Limb (tissue), 2 donors: Measurements from ENCODE around the gene LMAN2.
"Not testable (repeated sequence)": the region's sequence is repeated elsewhere in the genome, so short reads cannot be mapped to it uniquely, and the experiment has no call there.

Experiments used
- DNase-seq, 2 donors: peaks; one replicate each; pipeline ENCODE4 v3.0.0-alpha.2; 2016; ENCODE audit errors: extremely low spot score in 2 of 2

Gene LMAN2

GRCh38 chr5:177378884-177379883 is 27.7 kb upstream of the LMAN2 start:
- no peak for DNase-seq

DNA sequence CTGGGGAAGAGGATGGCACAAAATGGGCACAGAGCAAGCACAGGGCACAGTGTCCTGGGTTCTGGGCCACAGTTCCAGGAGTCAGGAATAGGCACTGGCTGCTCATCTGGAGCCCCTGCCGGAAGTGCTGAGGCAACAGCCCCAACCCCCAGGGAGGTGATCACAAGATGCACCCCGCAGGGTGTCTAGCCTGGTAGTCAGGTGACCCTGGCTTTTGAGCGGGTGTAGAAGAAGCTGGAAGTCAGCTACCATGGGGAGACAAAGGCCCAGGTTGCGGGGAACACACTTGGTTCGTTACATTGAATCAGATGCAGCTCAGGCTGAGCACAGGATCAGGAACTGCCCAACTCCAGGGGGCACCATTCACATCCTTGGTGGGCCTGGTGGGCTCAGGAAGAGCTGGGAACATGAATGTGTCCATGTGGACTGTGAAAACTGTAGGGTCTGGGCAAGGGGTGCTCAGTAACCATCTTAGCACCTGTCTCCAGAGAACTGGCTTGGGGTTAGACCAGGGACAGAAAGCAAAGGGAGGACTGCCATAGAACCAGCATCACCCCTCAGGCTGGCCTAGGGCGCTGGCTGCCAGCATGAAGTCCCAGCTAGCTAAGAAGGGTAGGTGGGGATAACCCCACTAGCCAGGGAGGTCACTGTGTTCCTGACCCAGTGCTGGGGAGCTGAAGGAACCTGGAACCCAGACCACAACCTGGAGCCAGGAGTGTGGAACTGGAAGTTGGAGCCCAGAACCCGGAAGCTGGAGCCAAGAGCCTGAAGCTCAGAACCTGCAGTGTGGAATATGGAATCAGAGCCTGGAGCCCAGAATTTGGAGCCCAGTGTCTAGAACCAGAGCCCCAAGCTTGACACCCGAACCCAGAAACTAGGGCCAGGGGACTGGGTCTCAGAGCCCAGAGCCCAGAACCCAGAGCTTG is 26.6 kb upstream of the LMAN2 start:
- no peak for DNase-seq

GRCh38 chr5:177376107-177376506 is 24.6 kb upstream of the LMAN2 start:
- no peak for DNase-seq

DNA sequence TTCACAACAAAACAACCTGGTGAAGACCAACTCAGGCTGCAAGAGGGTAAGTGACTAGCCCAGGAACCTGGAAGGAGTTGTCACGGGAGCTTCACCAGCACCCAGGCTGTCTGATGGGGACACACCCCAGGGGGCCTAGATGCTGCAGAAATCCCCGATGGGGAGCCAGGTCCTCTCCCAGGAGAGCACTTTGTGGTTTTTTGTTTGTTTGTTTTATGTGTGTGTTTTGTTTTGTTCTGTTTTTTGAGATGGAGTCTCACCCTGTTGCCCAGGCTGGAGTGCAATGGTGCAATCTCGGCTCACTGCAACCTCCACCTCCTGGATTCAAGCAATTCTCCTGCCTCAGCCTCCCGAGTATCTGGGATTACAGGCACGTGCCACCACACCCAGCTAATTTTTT is 24.0 kb upstream of the LMAN2 start:
- DNase-seq = not testable (repeated sequence)

DNA sequence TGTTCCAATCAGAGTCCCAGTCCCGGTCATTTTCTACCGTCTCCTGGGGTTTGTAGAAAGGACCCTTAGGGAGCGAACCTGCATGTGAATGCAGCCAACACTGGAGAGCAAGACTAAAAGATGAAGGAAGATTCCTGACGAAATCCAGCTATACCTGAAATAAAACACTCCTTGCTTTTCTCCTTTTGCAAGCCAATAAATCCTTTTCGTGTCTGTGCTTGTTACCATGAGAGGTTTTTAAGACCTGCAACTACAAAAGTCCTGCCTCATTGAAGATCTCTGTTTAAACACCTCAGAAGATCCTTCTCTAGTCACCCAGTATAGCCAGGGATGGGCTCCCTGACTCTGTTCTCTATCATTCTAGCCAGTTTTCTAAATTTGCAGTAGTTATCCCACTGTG is 22.7 kb upstream of the LMAN2 start:
- DNase-seq = no peak

DNA sequence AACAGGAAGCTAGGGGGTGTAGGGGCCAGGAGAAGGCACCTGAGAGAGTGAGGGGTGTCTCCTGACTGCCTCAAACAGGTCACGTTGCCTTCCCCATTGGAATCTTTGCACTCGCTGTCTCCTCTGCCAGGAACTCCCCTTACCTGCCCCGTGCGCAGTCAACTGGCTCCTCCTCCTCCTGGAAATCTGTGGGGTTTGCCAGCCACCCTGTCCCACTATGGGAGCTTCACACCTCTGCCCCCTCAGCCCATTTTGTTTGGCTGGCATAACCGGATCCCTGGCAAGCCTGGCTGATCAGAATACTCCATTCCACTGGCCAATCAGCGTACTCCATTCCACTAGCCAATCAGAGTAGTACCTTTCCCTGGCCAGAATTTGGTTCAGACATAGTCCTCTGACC is 22.3 kb upstream of the LMAN2 start:
- no peak for DNase-seq

GRCh38 chr5:177372910-177373309 is 21.4 kb upstream of the LMAN2 start:
- no peak for DNase-seq

DNA sequence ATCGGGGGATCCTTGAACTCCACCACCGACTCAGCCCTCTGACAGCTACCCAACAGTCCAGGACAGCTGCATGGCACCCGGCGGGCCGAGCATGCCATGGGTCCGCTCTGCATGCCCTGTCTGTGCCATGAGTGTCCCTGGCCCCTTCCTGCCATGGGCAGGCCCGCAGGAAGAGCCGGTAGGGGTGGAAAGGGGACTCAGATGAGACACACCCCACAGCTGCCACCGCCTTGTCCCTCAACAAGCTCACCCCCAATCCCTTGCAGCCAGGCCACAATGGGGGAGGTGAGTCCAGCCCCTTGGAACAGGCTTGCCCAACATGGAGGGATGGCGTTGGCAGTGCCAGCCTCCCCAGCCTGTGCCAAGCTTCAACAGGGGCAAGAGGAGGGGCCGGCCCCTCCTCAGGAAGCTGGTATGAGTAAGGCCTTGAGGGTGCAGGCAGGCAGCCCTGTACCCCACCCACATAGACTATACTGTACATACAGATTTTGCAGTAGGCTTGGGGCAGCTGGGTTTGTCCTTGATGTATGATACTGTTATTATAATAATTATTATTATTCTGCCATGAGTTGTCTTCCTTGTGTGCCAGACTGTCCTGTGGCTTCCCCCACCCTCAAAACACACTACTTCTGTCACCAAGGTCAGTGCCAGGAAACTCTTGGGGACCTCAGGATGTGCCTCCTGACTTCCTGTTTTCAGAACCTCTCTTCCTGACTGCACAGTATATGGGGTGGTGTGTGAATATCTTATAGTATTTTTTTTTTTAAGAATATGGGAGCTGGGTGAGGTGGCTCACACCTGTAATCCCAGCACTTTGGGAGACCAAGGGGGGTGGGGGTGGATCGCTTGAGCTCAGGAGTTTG is 20.8 kb upstream of the LMAN2 start:
- no peak for DNase-seq

- DNase-seq = no peak
Observed at GRCh38 chr5:177371120-177372033, 19.9 kb upstream of the LMAN2 start.

GRCh38 chr5:177370488-177371119 is 19.1 kb upstream of the LMAN2 start:
- peak; percentile 76 to 84 for DNase-seq

DNA sequence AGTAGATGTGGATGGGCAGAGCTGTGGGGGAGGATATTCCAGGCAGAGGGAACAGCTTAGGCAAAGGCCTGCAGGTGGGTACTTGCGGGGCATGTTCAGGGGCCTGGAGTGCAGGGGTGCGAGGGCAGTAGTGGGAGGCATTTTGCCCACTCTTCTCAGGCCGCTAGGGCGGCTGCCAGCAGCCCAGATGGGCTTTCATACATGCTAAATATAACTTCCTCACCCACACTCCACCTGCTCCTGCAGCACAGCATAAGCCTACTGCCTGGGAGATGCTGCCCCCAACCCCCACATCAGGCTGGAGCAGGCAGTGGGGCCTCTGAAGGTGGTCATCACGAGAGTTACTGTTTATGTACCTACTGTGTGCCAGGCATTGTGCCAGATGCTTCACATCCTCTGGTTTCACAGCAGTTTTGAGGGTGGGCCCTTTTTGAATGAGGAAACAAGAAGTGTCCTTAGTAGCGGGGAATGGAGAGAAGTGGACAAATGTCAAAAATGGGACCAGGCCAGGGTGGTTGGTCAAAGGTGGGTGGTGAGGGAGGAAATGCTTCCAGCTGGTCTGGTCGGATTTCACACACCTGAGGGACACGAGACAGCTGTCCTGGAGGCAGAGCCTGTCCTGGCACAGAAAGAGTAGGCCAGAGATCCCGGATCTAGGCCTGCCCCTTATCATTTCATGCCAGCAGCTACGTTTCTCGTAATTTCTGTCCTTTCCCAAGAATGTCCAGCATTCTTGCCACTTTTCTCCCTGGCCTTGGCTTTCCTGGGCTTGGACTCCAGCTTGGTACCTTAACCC is 18.4 kb upstream of the LMAN2 start:
- no peak for DNase-seq

DNA sequence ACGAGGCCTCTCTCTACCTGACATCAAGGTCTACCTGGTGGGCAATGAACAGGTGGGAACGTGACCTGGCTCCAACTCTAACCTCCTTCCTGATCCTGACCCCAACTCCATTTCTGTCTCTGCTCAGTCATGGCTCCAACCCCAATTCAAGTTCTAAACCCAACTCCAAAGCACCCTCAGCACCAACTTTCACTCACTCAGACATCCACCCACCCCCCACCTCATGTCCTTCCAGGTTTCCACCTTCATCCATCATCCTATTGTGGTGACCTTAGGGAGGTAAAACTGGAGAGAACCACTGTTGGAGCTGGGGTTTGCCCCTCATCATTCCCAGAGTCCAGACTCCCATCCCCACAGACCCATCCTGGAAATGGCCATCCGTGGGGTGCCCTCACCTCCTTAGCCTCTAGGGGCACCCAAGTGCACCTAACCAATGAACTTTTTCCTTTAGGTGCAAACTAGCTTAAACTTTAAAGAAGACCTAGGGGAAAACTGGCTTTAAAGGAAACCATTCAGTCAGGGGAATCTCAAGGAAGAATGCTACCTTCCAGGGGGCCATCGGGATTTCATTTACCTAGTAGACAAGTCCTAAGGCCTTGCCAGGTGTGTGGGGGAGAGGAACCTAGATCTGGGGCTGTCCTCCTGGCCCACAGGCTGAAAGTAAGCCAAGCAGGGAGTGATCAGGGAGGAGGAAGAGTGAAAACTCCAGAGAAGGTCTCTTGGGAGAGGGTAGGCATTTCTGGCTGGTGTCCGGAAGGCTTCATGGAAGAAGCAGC is 17.6 kb upstream of the LMAN2 start:
- no peak for DNase-seq

GRCh38 chr5:177367981-177368868 is 16.8 kb upstream of the LMAN2 start:
- DNase-seq = no peak

DNA sequence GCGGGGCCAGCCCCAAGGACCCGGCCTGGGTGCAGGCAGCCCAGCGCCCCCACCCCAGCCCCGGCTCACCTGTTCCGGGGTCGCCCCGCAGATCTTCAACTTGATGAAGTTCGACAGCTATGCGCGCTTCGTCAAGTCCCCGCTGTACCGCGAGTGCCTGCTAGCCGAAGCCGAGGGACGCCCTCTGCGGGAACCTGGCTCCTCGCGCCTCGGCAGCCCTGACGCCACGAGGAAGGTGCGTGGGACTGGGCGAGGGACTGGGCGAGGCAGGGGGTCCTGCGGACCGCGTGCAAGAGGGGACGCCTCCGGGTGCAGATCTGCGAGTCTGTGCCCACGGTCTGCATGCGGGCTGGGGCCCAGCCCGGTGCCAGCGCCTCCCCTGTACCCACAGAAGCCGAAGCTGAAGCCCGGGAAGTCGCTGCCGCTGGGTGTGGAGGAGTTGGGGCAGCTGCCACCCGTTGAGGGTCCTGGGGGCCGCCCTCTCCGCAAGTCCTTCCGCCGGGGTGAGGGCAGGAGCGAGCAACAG is 15.9 kb upstream of the LMAN2 start:
- DNase-seq = no peak

- peak; percentile 91 to 92 for DNase-seq
Observed at GRCh38 chr5:177366528-177367322, 15.3 kb upstream of the LMAN2 start.
